ENCODE results near the gene MLH3. TPM values are rescaled to one million over a fixed set of nuclear protein-coding genes. Genes with fewer than 3 reads are reported as not detected.

Gene MLH3
- polyA plus RNA-seq, 4 donors = 33.3 to 43.7 (median 38.4) TPM

GRCh38 chr14:74974364-74975058, 76.8 kb downstream of the MLH3 start:
- no peak for DNase-seq (ENCODE audit: low read depth in 4 of 4, low spot score in 2 of 4)

GRCh38 chr14:74973905-74974363, 77.3 kb downstream of the MLH3 start:
- no peak for DNase-seq (ENCODE audit: low read depth in 4 of 4, low spot score in 2 of 4)

- DNase-seq (ENCODE audit: low read depth in 4 of 4, low spot score in 2 of 4) = no peak
Measured at GRCh38 chr14:74973003-74973653, 78.1 kb downstream of the MLH3 start.

- DNase-seq (ENCODE audit: low read depth in 4 of 4, low spot score in 2 of 4) = no peak
Measured at GRCh38 chr14:74968811-74969210, 82.5 kb downstream of the MLH3 start.

GRCh38 chr14:74965486-74966153, 85.6 kb downstream of the MLH3 start:
- no peak for DNase-seq (ENCODE audit: low read depth in 4 of 4, low spot score in 2 of 4)

GRCh38 chr14:74964787-74965485, 86.3 kb downstream of the MLH3 start:
- DNase-seq (ENCODE audit: low read depth in 4 of 4, low spot score in 2 of 4) = no peak

Other genes starting within 250 kb of the MLH3 start
- gene PROX2, start 175.3 kb downstream of the MLH3 start, polyA plus RNA-seq (ENCODE audit: insufficient read length in 4 of 4) = 1 to 10 TPM in 2 of 4 donors, under 1 TPM in 2; 0.38 to 4.0 (median 1.6) TPM
- gene DLST, start 169.6 kb downstream of the MLH3 start, polyA plus RNA-seq (ENCODE audit: insufficient read length in 4 of 4) = 100 to 1,000 TPM; 103 to 135 (median 125) TPM
- 1 to 10 TPM; 1.0 to 2.1 (median 1.7) TPM for gene RPS6KL1, start 128.2 kb downstream of the MLH3 start, polyA plus RNA-seq (ENCODE audit: insufficient read length in 4 of 4)
- 10 to 100 TPM in 2 of 4 donors, 1 to 10 TPM in 2; 7.0 to 10.7 (median 9.9) TPM for gene PGF, start 95.9 kb downstream of the MLH3 start, polyA plus RNA-seq (ENCODE audit: insufficient read length in 4 of 4)
- 10 to 100 TPM; 59.2 to 74.4 (median 63.7) TPM for gene EIF2B2, start 48.5 kb downstream of the MLH3 start, polyA plus RNA-seq (ENCODE audit: insufficient read length in 4 of 4)
- 10 to 100 TPM; 25.4 to 65.2 (median 36.6) TPM for gene ACYP1, start 12.6 kb upstream of the MLH3 start, polyA plus RNA-seq (ENCODE audit: insufficient read length in 4 of 4)
- 10 to 100 TPM in 1 of 4 donors, 1 to 10 TPM in 3; 7.1 to 10.8 (median 7.2) TPM for gene ZC2HC1C, start 18.2 kb upstream of the MLH3 start, polyA plus RNA-seq (ENCODE audit: insufficient read length in 4 of 4)
- gene NEK9, start 75.6 kb upstream of the MLH3 start, polyA plus RNA-seq (ENCODE audit: insufficient read length in 4 of 4) = 100 to 1,000 TPM; 120 to 150 (median 133) TPM
- 100 to 1,000 TPM; 230 to 268 (median 246) TPM for gene TMED10, start 125.1 kb upstream of the MLH3 start, polyA plus RNA-seq (ENCODE audit: insufficient read length in 4 of 4)
- gene FOS, start 227.4 kb upstream of the MLH3 start, polyA plus RNA-seq (ENCODE audit: insufficient read length in 4 of 4) = 100 to 1,000 TPM in 1 of 4 donors, 10 to 100 TPM in 3; 42.5 to 913 (median 86.9) TPM